ENCODE data around the gene OSR1. TPM values are rescaled to one million over a fixed set of nuclear protein-coding genes. Genes with fewer than 3 reads are reported as not detected.

Gene OSR1
- total RNA-seq, 1 experiment from 2014 or later = 0.84 TPM

GRCh38 chr2:19347619-19348562 is 10.5 kb downstream of the OSR1 start:
- ChIA-PET POLR2A (ENCODE audit: low non-redundant PET) (interaction anchor here (0.7 kb wide), 1 partner anchor 238 kb away, joined by 3 read pairs; no protein-coding TSS in a partner anchor), CTCF (no interaction called here)
- no peaks in the 10 kb centered on the region for H3K9me3 ChIP-seq (ENCODE audit: low read depth, low read length, poor library complexity, severe bottlenecking)
- TF ChIP-seq EZH2 (IDR thresholded peaks at IDR 0.05; ENCODE audit: borderline replicate concordance, low read depth, low read length, poor library complexity, severe bottlenecking) (no peak), CTCF (conservative IDR thresholded peaks at IDR 0.05; ENCODE audit: low read depth, low read length) (no peak)
- H3K36me3 ChIP-seq (ENCODE audit: insufficient read depth, low read length, poor library complexity, severe bottlenecking) = no peaks in the 10 kb centered on the region
- peaks cover 28% of the 10 kb centered on the region for H3K27me3 ChIP-seq (replicated peaks; ENCODE audit: insufficient read depth, low read depth, low read length, poor library complexity)
- TSS peak; percentile 81 for BruUV-seq (replicated peaks)
- peaks cover 9% of the 10 kb centered on the region for H3K4me1 ChIP-seq (ENCODE audit: insufficient read depth, low read length, poor library complexity, severe bottlenecking)
- H3K4me3 ChIP-seq (ENCODE audit: low read depth, low read length, poor library complexity, severe bottlenecking) = peak overlapping the region; percentile 63
- intact Hi-C loops (cut with micrococcal nuclease; ENCODE audit: unreplicated experiment) = no loop called here
- peak; percentile 93 for DNase-seq (ENCODE audit: low spot score)
- peak overlapping the region; percentile 77 for H3K27ac ChIP-seq (ENCODE audit: low read depth, low read length, poor library complexity, severe bottlenecking)

- no peak for DNase-seq (ENCODE audit: low spot score)
Measured at GRCh38 chr2:19346983-19347618, 11.3 kb downstream of the OSR1 start.

GRCh38 chr2:19337742-19338141 is 20.7 kb downstream of the OSR1 start:
- no peak for TF ChIP-seq CTCF (conservative IDR thresholded peaks at IDR 0.05; ENCODE audit: low read depth, low read length)
- no peak for TF ChIP-seq EZH2 (IDR thresholded peaks at IDR 0.05; ENCODE audit: borderline replicate concordance, low read depth, low read length, poor library complexity, severe bottlenecking)
- Histone ChIP-seq H3K9me3 (ENCODE audit: low read depth, low read length, poor library complexity, severe bottlenecking) (no peaks in the 10 kb centered on the region), H3K4me3 (ENCODE audit: low read depth, low read length, poor library complexity, severe bottlenecking) (no peak overlapping the region), H3K27me3 (replicated peaks; ENCODE audit: insufficient read depth, low read depth, low read length, poor library complexity) (no peaks in the 10 kb centered on the region), H3K27ac (ENCODE audit: low read depth, low read length, poor library complexity, severe bottlenecking) (no peak overlapping the region), H3K36me3 (ENCODE audit: insufficient read depth, low read length, poor library complexity, severe bottlenecking) (no peaks in the 10 kb centered on the region), H3K4me1 (ENCODE audit: insufficient read depth, low read length, poor library complexity, severe bottlenecking) (no peaks in the 10 kb centered on the region)
- CTCF ChIA-PET = no interaction called here
- intact Hi-C loops (cut with micrococcal nuclease; ENCODE audit: unreplicated experiment) = no loop called here
- BruUV-seq (replicated peaks) = no TSS peak
- POLR2A ChIA-PET (ENCODE audit: low non-redundant PET) = no interaction called here
- DNase-seq (ENCODE audit: low spot score) = no peak

More at GRCh38 chr2:19346983-19347618, 11.3 kb downstream of the OSR1 start:
- H3K9me3 ChIP-seq (ENCODE audit: low read depth, low read length, poor library complexity, severe bottlenecking) = no peaks in the 10 kb centered on the region
- peaks cover 20% of the 10 kb centered on the region for H3K27me3 ChIP-seq (replicated peaks; ENCODE audit: insufficient read depth, low read depth, low read length, poor library complexity)
- H3K4me1 ChIP-seq (ENCODE audit: insufficient read depth, low read length, poor library complexity, severe bottlenecking) = peaks cover 9% of the 10 kb centered on the region
- no peaks in the 10 kb centered on the region for H3K36me3 ChIP-seq (ENCODE audit: insufficient read depth, low read length, poor library complexity, severe bottlenecking)
- intact Hi-C loops (cut with micrococcal nuclease; ENCODE audit: unreplicated experiment) = no loop called here
- TF ChIP-seq EZH2 (IDR thresholded peaks at IDR 0.05; ENCODE audit: borderline replicate concordance, low read depth, low read length, poor library complexity, severe bottlenecking) (no peak), CTCF (conservative IDR thresholded peaks at IDR 0.05; ENCODE audit: low read depth, low read length) (no peak)
- no TSS peak for BruUV-seq (replicated peaks)
- H3K27ac ChIP-seq (ENCODE audit: low read depth, low read length, poor library complexity, severe bottlenecking) = peak overlapping the region; percentile 77
- CTCF ChIA-PET = no interaction called here
- peak overlapping the region; percentile 63 for H3K4me3 ChIP-seq (ENCODE audit: low read depth, low read length, poor library complexity, severe bottlenecking)
- POLR2A ChIA-PET (ENCODE audit: low non-redundant PET) = no interaction called here

Data from A673 (cell line).